ENCODE data around the gene SLC35E1. TPM values are rescaled to one million over a fixed set of nuclear protein-coding genes. Genes with fewer than 3 reads are reported as not detected.

SLC35E1 gene
- total RNA-seq, 6 experiments from 2014 or later, result 17.2 to 27.4 (median 20.1) TPM

Small RNA genes within 50 kb of the gene (small RNA-seq; reads per million reads assigned to genes)
- gene RN7SL146P, result 0 reads per million in 2 experiments

Other genes with a start within 250 kb of the SLC35E1 start
- gene KLF2, start 247.6 kb downstream of the SLC35E1 start, total RNA-seq, result 10 to 100 TPM in 1 of 6 experiments, 1 to 10 TPM in 5; 3.7 to 10.1 (median 4.8) TPM
- gene EPS15L1, start 100.4 kb downstream of the SLC35E1 start, total RNA-seq, result 10 to 100 TPM in 4 of 6 experiments, 1 to 10 TPM in 2; 6.3 to 22.5 (median 13.8) TPM
- gene CALR3, start 76.2 kb downstream of the SLC35E1 start, total RNA-seq, result not detected
- gene C19orf44, start 76.0 kb downstream of the SLC35E1 start, total RNA-seq, result 1 to 10 TPM; 1.8 to 4.3 (median 2.5) TPM
- 10 to 100 TPM in 4 of 6 experiments, 1 to 10 TPM in 2; 6.8 to 26.2 (median 20.6) TPM for gene CHERP, start 30.0 kb downstream of the SLC35E1 start, total RNA-seq
- gene MED26, start 55.8 kb upstream of the SLC35E1 start, total RNA-seq, result 1 to 10 TPM; 3.4 to 5.4 (median 4.4) TPM
- 10 to 100 TPM; 34.7 to 76.5 (median 41.2) TPM for gene SMIM7, start 87.7 kb upstream of the SLC35E1 start, total RNA-seq
- gene TMEM38A, start 88.7 kb upstream of the SLC35E1 start, total RNA-seq, result 1 to 10 TPM; 2.7 to 8.3 (median 5.3) TPM
- under 1 TPM in 1 of 6 experiments, not detected in 5; 0.09 TPM for gene NWD1, start 147.4 kb upstream of the SLC35E1 start, total RNA-seq

Data from right lobe of liver (tissue), 5 donors.